ENCODE data around the gene EPHA2. TPM values are rescaled to one million over a fixed set of nuclear protein-coding genes. Genes with fewer than 3 reads are reported as not detected.

EPHA2 gene
- total and polyA plus RNA-seq, 11 donors, result 5.6 to 34.7 (median 14.6) TPM

DNA sequence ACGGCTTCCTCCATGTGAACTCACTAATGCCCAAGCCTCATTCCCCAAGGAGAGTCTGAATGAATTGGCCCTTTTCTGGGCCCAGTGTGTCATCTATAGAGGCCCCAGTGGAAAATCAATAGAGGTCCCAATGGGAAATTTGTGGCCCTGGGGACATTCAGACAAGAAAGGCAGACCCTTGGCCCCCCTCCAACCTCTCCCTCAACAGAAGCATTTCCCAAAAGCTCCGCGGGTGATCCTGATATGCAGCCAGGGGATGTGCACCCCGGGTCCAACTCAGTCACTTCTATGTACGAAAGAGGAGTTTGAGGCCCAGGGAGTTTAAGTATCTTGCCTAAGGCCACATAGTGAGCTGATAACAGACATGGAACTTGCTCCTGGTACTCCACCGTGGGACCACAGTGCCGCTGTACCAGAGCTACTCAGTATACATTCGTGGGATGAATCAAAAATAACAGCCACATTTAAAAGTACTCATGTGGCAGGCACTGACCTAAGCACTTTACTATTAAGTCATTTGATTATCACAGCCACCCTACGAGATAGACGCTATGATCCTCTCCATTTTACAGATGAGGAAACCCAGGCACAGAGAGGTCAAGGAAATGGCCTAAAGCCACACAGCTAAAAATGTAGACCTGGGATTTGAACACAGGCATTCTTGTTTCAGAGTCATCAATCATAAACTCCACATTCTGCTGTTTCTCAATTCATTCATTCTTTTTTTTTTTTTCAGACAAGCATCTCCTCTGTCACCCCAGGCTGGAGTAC is 8.5 kb downstream of the EPHA2 start:
- Histone ChIP-seq H3K36me3 (peaks cover 5 to 55% (median 29%) of the 10 kb centered on the region in 9 donors), H3K27me3 (no peaks in the 10 kb centered on the region), H3K4me1 (peaks cover 23 to 89% (median 76%) of the 10 kb centered on the region in 12 donors), H3K4me3 (peak overlapping the region in 1 of 12 donors; percentile 52), H3K9me3 (no peaks in the 10 kb centered on the region), H3K27ac (peak overlapping the region; percentile 85 to 99 (median 93))
- TF ChIP-seq POLR2A (IDR thresholded peaks at IDR 0.05), result no peak
- no peak for TF ChIP-seq CTCF (IDR thresholded peaks at IDR 0.05)
- intact Hi-C loops (cut with DNase I), result loop anchor here in 2 of 10 donors (5.0 kb wide), 2 partner anchors 35 to 65 kb away; no protein-coding TSS in a partner anchor
- peak in 2 of 5 donors; percentile 17 to 53 for DNase-seq
- 31 to 37% (median 34%) methylated on average over 10 of the region's 10 CpGs for WGBS, 4 donors
- no peak for ATAC-seq

- Histone ChIP-seq H3K36me3 (peaks cover 5 to 58% (median 29%) of the 10 kb centered on the region in 9 donors), H3K9me3 (no peaks in the 10 kb centered on the region), H3K4me3 (peak overlapping the region in 11 of 12 donors; percentile 1 to 52 (median 36)), H3K4me1 (peaks cover 27 to 89% (median 77%) of the 10 kb centered on the region in 12 donors), H3K27ac (peak overlapping the region; percentile 85 to 99 (median 93)), H3K27me3 (no peaks in the 10 kb centered on the region)
- TF ChIP-seq CTCF (IDR thresholded peaks at IDR 0.05), result peak in 1 of 12 donors; percentile 15
- TF ChIP-seq POLR2A (IDR thresholded peaks at IDR 0.05), result peak in 1 of 2 donors; percentile 60
- 13 to 15% (median 14%) methylated on average over 21 to 23 of the region's 23 CpGs for WGBS, 4 donors
- ATAC-seq (peak; percentile 47 to 73 (median 62)), DNase-seq (peak; percentile 88 to 91 (median 89))
- intact Hi-C loops (cut with DNase I), result loop anchor here in 2 of 10 donors (5.0 kb wide), 2 partner anchors 36 to 64 kb away; no protein-coding TSS in a partner anchor
These were observed 9.4 kb downstream of the EPHA2 start for GRCh38 chr1:16146279-16147155.

GRCh38 chr1:16145662-16146278 is 10.1 kb downstream of the EPHA2 start:
- 7 to 19% (median 12%) methylated on average over 18 to 26 of the region's 26 CpGs for WGBS, 4 donors
- H3K27me3 ChIP-seq, result no peaks in the 10 kb centered on the region
- no peaks in the 10 kb centered on the region for H3K9me3 ChIP-seq
- peaks cover 5 to 57% (median 29%) of the 10 kb centered on the region in 9 donors for H3K36me3 ChIP-seq
- peaks cover 24 to 89% (median 77%) of the 10 kb centered on the region in 12 donors for H3K4me1 ChIP-seq
- peak overlapping the region in 11 of 12 donors; percentile 1 to 52 (median 36) for H3K4me3 ChIP-seq
- peak; percentile 85 to 93 (median 87) for DNase-seq
- intact Hi-C loops (cut with DNase I), result loop anchor here in 2 of 10 donors (5.0 kb wide), 2 partner anchors 37 to 63 kb away; no protein-coding TSS in a partner anchor
- no peak for TF ChIP-seq CTCF (IDR thresholded peaks at IDR 0.05)
- no peak for TF ChIP-seq POLR2A (IDR thresholded peaks at IDR 0.05)
- H3K27ac ChIP-seq, result peak overlapping the region; percentile 85 to 99 (median 93)
- ATAC-seq, result peak; percentile 65 to 72 (median 68)
